OCI-LY3 (cell line): ENCODE measurements around the gene TSR3.

Experiments used
- H2AFZ ChIP-seq: fragments of 200-600, 300-600 bp; shearing (Covaris generic); 2 replicates; pipeline ENCODE4 v1.6.0; 2014; ENCODE audit warnings: antibody characterized with exemption, low read depth, low read length
- H3K27ac ChIP-seq: fragments of 200-600, 300-600 bp; sonication (generic); 2 replicates; pipeline ENCODE4 v1.5.1; 2014; ENCODE audit warnings: mild to moderate bottlenecking, low read length, moderate library complexity, mixed read lengths
- H3K27me3 ChIP-seq: fragments of 200-600, 300-600 bp; sonication (generic); 2 replicates; pipeline ENCODE4 v1.6.1; 2014; ENCODE audit warnings: low read depth, low read length, mixed read lengths
- H3K36me3 ChIP-seq: fragments of 200-600, 300-600 bp; sonication (generic); replicated peaks from 2 replicates; pipeline ENCODE3; 2014; ENCODE audit warnings: low read depth, low read length, mixed read lengths
- H3K4me1 ChIP-seq: fragments of 300-600, 200-600 bp; sonication (generic); 2 replicates; pipeline ENCODE4 v1.6.1; 2014; ENCODE audit warnings: low read length, mixed read lengths
- H3K4me2 ChIP-seq: fragments of 200-600, 300-600 bp; sonication (generic); 2 replicates; pipeline ENCODE4 v1.6.1; 2014; ENCODE audit warnings: low read length, mixed read lengths
- H3K4me3 ChIP-seq: fragments of 300-600, 200-600 bp; sonication (generic); 2 replicates; pipeline ENCODE4 v1.5.1; 2014; ENCODE audit warnings: antibody characterized with exemption, mild to moderate bottlenecking, low read length, moderate library complexity
- H3K79me2 ChIP-seq: fragments of 300-600, 200-600 bp; shearing (Covaris generic); 2 replicates; pipeline ENCODE4 v1.6.1; 2014; ENCODE audit warnings: mild to moderate bottlenecking, low read length, mixed read lengths
- H3K9ac ChIP-seq: fragments of 300-600, 200-600 bp; shearing (Covaris generic); 2 replicates; pipeline ENCODE4 v1.6.0; 2014; ENCODE audit warnings: mild to moderate bottlenecking, low read length, moderate library complexity
- H3K9me3 ChIP-seq: fragments of 200-600, 300-600 bp; shearing (Covaris generic); 2 replicates; pipeline ENCODE4 v1.6.1; 2014; ENCODE audit warnings: low read length, mixed read lengths; ENCODE audit not compliant: insufficient read depth
- H4K20me1 ChIP-seq: fragments of 200-600, 300-600 bp; sonication (generic); 2 replicates; pipeline ENCODE4 v1.6.1; 2016; ENCODE audit warnings: low read length, mixed read lengths; ENCODE audit not compliant: insufficient read depth
- CTCF ChIP-seq: fragments of 200-600, 300-600 bp; sonication (generic); IDR thresholded peaks from 2 replicates; pipeline ENCODE4 v1.5.1; 2014; ENCODE audit warnings: antibody characterized with exemption, low read length, low read depth
- EZH2phosphoT487 ChIP-seq: fragments of 200-600 bp; shearing (Covaris generic); IDR thresholded peaks from 2 replicates; pipeline ENCODE4 v1.6.1; 2018; ENCODE audit warnings: antibody characterized with exemption, mixed run types, low read depth

Gene TSR3

GRCh38 chr16:1355591-1355990 lies 3.9 kb upstream of the TSR3 start:
- Histone ChIP-seq H2AFZ (no peak overlapping the region), H3K4me2 (no peak overlapping the region), H3K36me3 (peaks cover under 1% of the 10 kb centered on the region), H3K79me2 (peaks cover 77% of the 10 kb centered on the region), H3K4me3 (no peak overlapping the region), H3K4me1 (peaks cover 9% of the 10 kb centered on the region), H3K27me3 (no peaks in the 10 kb centered on the region), H3K9me3 (no peaks in the 10 kb centered on the region), H3K9ac (no peak overlapping the region), H4K20me1 (no peaks in the 10 kb centered on the region), H3K27ac (no peak overlapping the region)
- no peak for TF ChIP-seq CTCF

DNA sequence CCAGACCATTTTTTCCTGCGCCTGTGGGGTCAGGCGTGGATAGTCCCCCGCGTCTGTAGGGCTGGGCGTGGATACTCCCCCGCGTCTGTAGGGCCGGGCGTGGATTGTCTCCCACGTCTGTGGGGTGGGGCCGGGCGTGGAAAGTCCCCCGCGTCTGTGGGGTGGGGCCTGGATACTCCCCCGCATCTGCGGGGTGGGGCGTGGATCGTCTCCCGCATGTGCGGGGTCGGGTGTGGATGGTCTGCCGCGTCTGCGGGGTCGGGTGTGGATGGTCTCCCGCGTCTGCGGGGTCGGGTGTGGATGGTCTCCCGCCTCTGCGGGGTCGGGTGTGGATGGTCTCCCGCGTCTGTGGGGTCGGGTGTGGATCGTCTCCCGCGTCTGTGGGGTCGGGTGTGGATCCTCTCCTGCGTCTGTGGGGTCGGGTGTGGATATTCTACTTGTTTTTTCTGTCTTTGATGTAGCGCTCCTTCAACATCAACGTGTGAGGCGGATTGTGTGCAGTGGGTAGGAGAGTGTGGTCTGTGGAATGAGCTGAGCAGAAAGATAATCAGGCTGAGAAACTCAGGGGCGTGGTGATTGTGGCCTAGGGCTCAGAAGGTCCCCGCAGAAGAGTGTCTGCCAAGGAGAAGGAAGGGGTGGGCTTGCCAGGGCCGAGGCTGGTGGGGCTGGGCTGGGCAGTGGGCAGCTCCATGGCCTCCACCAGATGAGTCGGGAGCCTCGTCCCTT lies 3.3 kb upstream of the TSR3 start:
- H2AFZ ChIP-seq = no peak overlapping the region
- no peak overlapping the region for H3K9ac ChIP-seq
- H3K79me2 ChIP-seq = peaks cover 79% of the 10 kb centered on the region
- H3K4me2 ChIP-seq = no peak overlapping the region
- H4K20me1 ChIP-seq = no peaks in the 10 kb centered on the region
- H3K9me3 ChIP-seq = no peaks in the 10 kb centered on the region
- no peaks in the 10 kb centered on the region for H3K27me3 ChIP-seq
- no peak overlapping the region for H3K27ac ChIP-seq
- no peak overlapping the region for H3K4me3 ChIP-seq
- TF ChIP-seq CTCF (no peak), EZH2phosphoT487 (no peak)
- peaks cover 13% of the 10 kb centered on the region for H3K4me1 ChIP-seq
- H3K36me3 ChIP-seq = no peaks in the 10 kb centered on the region

DNA sequence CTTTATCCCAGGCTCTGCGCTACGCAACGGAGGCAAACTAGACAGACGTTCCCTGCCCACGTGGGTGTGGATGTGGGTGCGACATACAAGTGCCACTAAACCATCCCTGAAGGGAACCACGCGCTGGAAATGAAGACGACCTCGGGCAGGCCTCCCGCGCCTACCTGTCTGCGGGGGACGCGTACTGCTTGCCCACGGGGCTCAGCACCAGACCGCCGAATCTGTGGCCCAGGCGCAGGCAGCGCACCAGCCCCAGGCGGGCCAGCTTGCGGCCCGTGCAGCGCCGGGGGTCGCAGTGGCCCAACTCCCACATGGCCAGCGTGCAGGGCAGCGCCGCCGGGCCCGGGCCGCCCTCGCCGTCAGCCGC lies 480 bp downstream of the TSR3 start:
- H2AFZ ChIP-seq = peak overlapping the region; percentile 35; the same call in 1 of the 2 replicates
- peak overlapping the region; percentile 87 for H3K4me3 ChIP-seq
- H3K36me3 ChIP-seq = no peaks in the 10 kb centered on the region
- peak overlapping the region; percentile 34; the same call in 1 of the 2 replicates for H3K27ac ChIP-seq
- no peak for TF ChIP-seq EZH2phosphoT487
- TF ChIP-seq CTCF = no peak
- no peaks in the 10 kb centered on the region for H4K20me1 ChIP-seq
- no peaks in the 10 kb centered on the region for H3K9me3 ChIP-seq
- H3K4me2 ChIP-seq = peak overlapping the region; percentile 69
- H3K27me3 ChIP-seq = no peaks in the 10 kb centered on the region
- peak overlapping the region; percentile 84 for H3K9ac ChIP-seq
- H3K4me1 ChIP-seq = peaks cover 13% of the 10 kb centered on the region
- peaks cover 58% of the 10 kb centered on the region for H3K79me2 ChIP-seq

GRCh38 chr16:1350691-1351090 lies 987 bp downstream of the TSR3 start:
- no peaks in the 10 kb centered on the region for H3K36me3 ChIP-seq
- H2AFZ ChIP-seq = no peak overlapping the region
- no peak overlapping the region for H3K27ac ChIP-seq
- H3K4me2 ChIP-seq = peak overlapping the region; percentile 69
- H3K27me3 ChIP-seq = no peaks in the 10 kb centered on the region
- H3K9me3 ChIP-seq = no peaks in the 10 kb centered on the region
- H3K9ac ChIP-seq = peak overlapping the region; percentile 84
- H3K79me2 ChIP-seq = peaks cover 53% of the 10 kb centered on the region
- H3K4me3 ChIP-seq = peak overlapping the region; percentile 87
- H3K4me1 ChIP-seq = peaks cover 13% of the 10 kb centered on the region
- H4K20me1 ChIP-seq = no peaks in the 10 kb centered on the region
- TF ChIP-seq EZH2phosphoT487 = no peak

DNA sequence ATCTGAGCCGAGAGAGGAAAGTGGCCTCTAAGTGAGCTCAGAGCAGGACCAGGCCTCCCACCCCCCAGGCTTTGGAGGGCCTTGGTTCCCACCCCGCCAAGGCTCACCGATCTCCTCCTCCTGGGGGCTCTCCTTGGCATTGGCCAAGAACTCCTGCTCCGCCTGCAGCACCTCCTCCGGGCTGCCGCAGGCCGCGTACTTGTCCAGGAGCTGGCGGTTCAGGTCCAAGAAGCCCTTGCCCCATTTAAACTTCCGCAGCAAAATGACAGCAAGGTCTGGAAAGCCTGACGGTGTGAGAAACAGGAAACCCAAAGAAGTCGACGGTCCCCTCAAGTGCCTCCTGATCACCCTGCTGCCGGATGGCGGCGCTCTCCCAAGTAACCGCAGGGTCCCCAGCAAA lies 1.7 kb downstream of the TSR3 start:
- H3K27me3 ChIP-seq = no peaks in the 10 kb centered on the region
- H3K36me3 ChIP-seq = no peaks in the 10 kb centered on the region
- H3K4me2 ChIP-seq = no peak overlapping the region
- peaks cover 45% of the 10 kb centered on the region for H3K79me2 ChIP-seq
- TF ChIP-seq EZH2phosphoT487 (no peak), CTCF (no peak)
- H3K9me3 ChIP-seq = no peaks in the 10 kb centered on the region
- peaks cover 13% of the 10 kb centered on the region for H3K4me1 ChIP-seq
- no peak overlapping the region for H2AFZ ChIP-seq
- no peak overlapping the region for H3K4me3 ChIP-seq
- H4K20me1 ChIP-seq = no peaks in the 10 kb centered on the region
- H3K27ac ChIP-seq = no peak overlapping the region
- H3K9ac ChIP-seq = no peak overlapping the region
